Keratinocyte (primary cell): ENCODE results near the gene ABCB9. TPM values are rescaled to one million over a fixed set of nuclear protein-coding genes. Genes with fewer than 3 reads are reported as not detected.

Source experiments
- DNase-seq: peaks from one replicate; pipeline ENCODE4 v3.0.0-alpha.2; 2011; ENCODE audit warnings: low read depth, missing footprints, low spot score
- FAIRE-seq: peaks from 2 replicates; lab custom pipeline; 2011; peaks lifted over from hg19 to GRCh38; lab: Jason Lieb, UNC
- H2AFZ ChIP-seq: 2 replicates; pipeline ENCODE4 v1.6.0; 2012; ENCODE audit warnings: low read length, control low read depth, inconsistent platforms; ENCODE audit not compliant: control insufficient read depth
- H3K27ac ChIP-seq: 2 replicates; pipeline ENCODE4 v1.5.1; 2011; ENCODE audit warnings: low read length; ENCODE audit not compliant: control insufficient read depth, insufficient read depth
- H3K27me3 ChIP-seq: 3 replicates; pipeline ENCODE4 v1.6.0; 2011; ENCODE audit warnings: low read length; ENCODE audit not compliant: control insufficient read depth, insufficient read depth; ENCODE audit errors: extremely low read depth
- H3K36me3 ChIP-seq, 2 experiments: 2 replicates in 1 of 2; 3 replicates in 1 of 2; pipeline ENCODE4 v1.5.1; 2011; ENCODE audit warnings: low read length in 2 of 2, mild to moderate bottlenecking in 1 of 2; ENCODE audit not compliant: control insufficient read depth in 2 of 2, insufficient read depth in 2 of 2; ENCODE audit errors: extremely low read depth in 1 of 2
- H3K4me1 ChIP-seq: 3 replicates; pipeline ENCODE4 v1.5.1; 2011; ENCODE audit warnings: low read length; ENCODE audit not compliant: control insufficient read depth, insufficient read depth; ENCODE audit errors: extremely low read depth
- H3K4me2 ChIP-seq: 3 replicates; pipeline ENCODE4 v1.6.0; 2011; ENCODE audit warnings: low read depth, low read length; ENCODE audit not compliant: control insufficient read depth, insufficient read depth; ENCODE audit errors: extremely low read depth
- H3K4me3 ChIP-seq, 3 experiments: fragments of 200-600 bp in 1 of 3; sonication (generic) in 1 of 3; 2 replicates in 2 of 3; 3 replicates in 1 of 3; pipeline ENCODE4 v1.5.1; 2011 to 2016; ENCODE audit warnings: low read length in 3 of 3, mild to moderate bottlenecking in 3 of 3, control low read depth in 2 of 3, inconsistent platforms in 1 of 3, low read depth in 1 of 3, mixed read lengths in 1 of 3, mixed run types in 1 of 3, moderate library complexity in 1 of 3; ENCODE audit not compliant: control insufficient read depth in 2 of 3, insufficient read depth in 2 of 3; ENCODE audit errors: extremely low read depth in 1 of 3
- H3K79me2 ChIP-seq: 2 replicates; pipeline ENCODE4 v1.6.0; 2012; ENCODE audit warnings: low read length; ENCODE audit not compliant: control insufficient read depth, insufficient read depth
- H3K9ac ChIP-seq: 3 replicates; pipeline ENCODE4 v1.6.0; 2011; ENCODE audit warnings: low read length; ENCODE audit not compliant: control insufficient read depth, insufficient read depth; ENCODE audit errors: extremely low read depth
- H3K9me1 ChIP-seq: 3 replicates; pipeline ENCODE4 v1.6.0; 2011; ENCODE audit warnings: low read length; ENCODE audit not compliant: control insufficient read depth, insufficient read depth; ENCODE audit errors: extremely low read depth
- H3K9me3 ChIP-seq: 2 replicates; pipeline ENCODE4 v1.5.1; 2012; ENCODE audit warnings: low read depth, low read length; ENCODE audit not compliant: control insufficient read depth
- H4K20me1 ChIP-seq: 3 replicates; pipeline ENCODE4 v1.6.0; 2011; ENCODE audit warnings: low read length; ENCODE audit not compliant: control insufficient read depth, insufficient read depth; ENCODE audit errors: extremely low read depth
- EZH2 ChIP-seq: IDR thresholded peaks from one replicate; pipeline ENCODE4 v1.6.1; 2012; ENCODE audit warnings: inconsistent platforms, mild to moderate bottlenecking, low read length, moderate library complexity
- dilution Hi-C: fragments of 300-500 bp; cut with MboI; formaldehyde crosslinking; loops from one replicate; pipeline ENCODE4 v1.7.0; 2020; ENCODE audit warnings: low sequenced_read_pairs; ENCODE audit not compliant: extremely low pct_ligation_motif_present
- polyA plus RNA-seq, 5 experiments: library from polyadenylated mRNA; depleted of rRNA in 3 of 5; stranded (reverse) in 3 of 5; stranded (forward) in 1 of 5; unstranded in 1 of 5; fragments of >200 nt; gene quantifications; 1 replicate in 1 of 5; 2 replicates in 3 of 5; 3 replicates in 1 of 5; pipeline versions ENCODE4 v1.2.1 to v1.2.3, GENCODE V29; 2011 to 2012; ENCODE audit warnings: missing spikeins in 2 of 5, low read depth in 1 of 5, low replicate concordance in 1 of 5
- TF ChIP-seq, protein P1 (sequence below), 3 experiments: IDR thresholded peaks in 1 of 3; conservative IDR thresholded peaks in 1 of 3; optimal IDR thresholded peaks in 1 of 3; 2 replicates in 2 of 3; 3 replicates in 1 of 3; pipeline versions ENCODE3 to v1.5.1; 2011; ENCODE audit warnings: low read length in 3 of 3, mild to moderate bottlenecking in 3 of 3, moderate library complexity in 2 of 3, control low read depth in 1 of 3, inconsistent platforms in 1 of 3; ENCODE audit not compliant: insufficient read depth in 2 of 3; ENCODE audit errors: extremely low read depth in 1 of 3

Gene ABCB9
- polyA plus RNA-seq, 1 donor (not counting 4 experiments of a cell fraction or from before 2014, with no cell fraction given): 4.0 TPM

DNA sequence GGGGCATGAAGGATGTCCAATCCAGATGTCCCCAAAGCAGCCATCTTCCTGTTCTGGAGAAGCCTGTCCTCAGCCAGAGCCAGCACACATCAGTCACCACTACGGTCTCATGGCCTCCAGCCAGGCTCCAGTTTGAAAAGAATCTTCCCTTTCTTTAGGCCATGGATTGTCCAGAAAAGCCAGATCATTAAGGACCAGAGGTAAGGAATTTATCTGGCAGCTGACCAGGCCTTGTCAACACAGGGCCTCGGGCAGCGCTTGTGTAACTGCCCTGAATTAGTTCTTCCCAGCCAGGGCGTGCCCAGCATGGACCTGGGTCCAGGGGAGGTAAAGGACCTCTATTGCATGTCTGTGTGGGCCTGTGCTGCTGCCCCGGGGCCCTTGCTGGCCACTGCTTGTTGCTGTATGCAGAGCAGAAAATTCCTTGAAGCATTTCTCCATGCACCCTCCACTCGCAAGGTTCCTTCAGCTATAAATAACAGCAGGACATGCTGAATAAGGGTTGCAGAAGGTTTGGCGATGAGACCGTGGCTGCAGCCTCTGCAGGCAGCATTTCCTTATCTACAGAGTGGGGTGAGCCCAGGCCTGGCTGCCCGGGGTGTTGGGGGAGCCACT, 48.6 kb downstream of the ABCB9 start:
- H3K36me3 ChIP-seq: no peaks in the 10 kb centered on the region
- no peak overlapping the region for H3K4me2 ChIP-seq
- TF ChIP-seq EZH2: no peak
- TF ChIP-seq, protein P1, sequence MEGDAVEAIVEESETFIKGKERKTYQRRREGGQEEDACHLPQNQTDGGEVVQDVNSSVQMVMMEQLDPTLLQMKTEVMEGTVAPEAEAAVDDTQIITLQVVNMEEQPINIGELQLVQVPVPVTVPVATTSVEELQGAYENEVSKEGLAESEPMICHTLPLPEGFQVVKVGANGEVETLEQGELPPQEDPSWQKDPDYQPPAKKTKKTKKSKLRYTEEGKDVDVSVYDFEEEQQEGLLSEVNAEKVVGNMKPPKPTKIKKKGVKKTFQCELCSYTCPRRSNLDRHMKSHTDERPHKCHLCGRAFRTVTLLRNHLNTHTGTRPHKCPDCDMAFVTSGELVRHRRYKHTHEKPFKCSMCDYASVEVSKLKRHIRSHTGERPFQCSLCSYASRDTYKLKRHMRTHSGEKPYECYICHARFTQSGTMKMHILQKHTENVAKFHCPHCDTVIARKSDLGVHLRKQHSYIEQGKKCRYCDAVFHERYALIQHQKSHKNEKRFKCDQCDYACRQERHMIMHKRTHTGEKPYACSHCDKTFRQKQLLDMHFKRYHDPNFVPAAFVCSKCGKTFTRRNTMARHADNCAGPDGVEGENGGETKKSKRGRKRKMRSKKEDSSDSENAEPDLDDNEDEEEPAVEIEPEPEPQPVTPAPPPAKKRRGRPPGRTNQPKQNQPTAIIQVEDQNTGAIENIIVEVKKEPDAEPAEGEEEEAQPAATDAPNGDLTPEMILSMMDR (optimal IDR thresholded peaks at IDR 0.05 in 1 of 3, IDR thresholded peaks at IDR 0.05 in 1 of 3, conservative IDR thresholded peaks at IDR 0.05 in 1 of 3; ENCODE audit: extremely low read depth in 1 of 3, insufficient read depth in 2 of 3, low read length in 3 of 3): no peak
- FAIRE-seq (peak; percentile 26), DNase-seq (no peak)
- no peaks in the 10 kb centered on the region for H3K79me2 ChIP-seq
- no peaks in the 10 kb centered on the region for H3K9me1 ChIP-seq
- H2AFZ ChIP-seq: no peak overlapping the region
- H3K9me3 ChIP-seq: no peaks in the 10 kb centered on the region
- peak overlapping the region; percentile 2 for H3K27ac ChIP-seq
- no peak overlapping the region for H3K9ac ChIP-seq
- H3K4me3 ChIP-seq: no peak overlapping the region
- dilution Hi-C loops: no loop called here
- H3K27me3 ChIP-seq: no peaks in the 10 kb centered on the region
- no peaks in the 10 kb centered on the region for H4K20me1 ChIP-seq
- H3K4me1 ChIP-seq: peaks cover 24% of the 10 kb centered on the region

- no peak overlapping the region for H2AFZ ChIP-seq
- no peaks in the 10 kb centered on the region for H3K36me3 ChIP-seq
- dilution Hi-C loops: no loop called here
These were observed 56.6 kb downstream of the ABCB9 start for GRCh38 chr12:122909442-122910288.

More at GRCh38 chr12:122909442-122910288, 56.6 kb downstream of the ABCB9 start:
- no peak for TF ChIP-seq EZH2
- TF ChIP-seq, protein P1 (optimal IDR thresholded peaks at IDR 0.05 in 1 of 3, IDR thresholded peaks at IDR 0.05 in 1 of 3, conservative IDR thresholded peaks at IDR 0.05 in 1 of 3; ENCODE audit: extremely low read depth in 1 of 3, insufficient read depth in 2 of 3, low read length in 3 of 3): no peak
- Histone ChIP-seq H3K27me3 (no peaks in the 10 kb centered on the region), H3K27ac (no peak overlapping the region), H3K9me3 (no peaks in the 10 kb centered on the region), H3K79me2 (no peaks in the 10 kb centered on the region), H3K4me1 (no peaks in the 10 kb centered on the region), H3K4me3 (no peak overlapping the region), H3K9me1 (no peaks in the 10 kb centered on the region), H3K9ac (no peak overlapping the region), H4K20me1 (no peaks in the 10 kb centered on the region), H3K4me2 (no peak overlapping the region)
- FAIRE-seq (peak; percentile 17), DNase-seq (no peak)
